GM12878 (cell line): ENCODE results near the gene MOBP. TPM values are rescaled to one million over a fixed set of nuclear protein-coding genes. Genes with fewer than 3 reads are reported as not detected.

Source experiments
- ATAC-seq: fragments of 200-7000 bp; cut with Tn5 transposase; 3 replicates; pipeline ENCODE4 v1.9.1; 2020; ENCODE audit warnings: mild to moderate bottlenecking, moderate library complexity
- BruUV-seq: library from RNA; stranded (reverse); fragments of 400-500 nt; replicated peaks from 2 replicates; lab custom pipeline; 2021; lab: Mats Ljungman, UMichigan
- CTCF ChIA-PET: fragments of 300-600 bp; sonication (Branson Sonifier 250); formaldehyde crosslinking; extraction: SDS; loops from one replicate; lab custom pipeline; 2021; ENCODE audit warnings: inconsistent platforms; lab: Yijun Ruan, JAX
- POLR2A ChIA-PET: fragments of 350-600 bp; formaldehyde crosslinking; extraction: SDS; loops from one replicate; lab custom pipeline; 2021; ENCODE audit warnings: inconsistent platforms; lab: Charles Lee
- RAD21 ChIA-PET: fragments of 300-600 bp; sonication (Branson Sonifier 250); formaldehyde crosslinking; loops from one replicate; lab custom pipeline; 2023; ENCODE audit warnings: antibody characterized with exemption; ENCODE audit not compliant: unreplicated experiment; lab: Charles Lee
- SMC1A ChIA-PET: fragments of 300-600 bp; sonication (Branson Sonifier 250); formaldehyde crosslinking; loops from one replicate; lab custom pipeline; 2023; ENCODE audit not compliant: unreplicated experiment, uncharacterized antibody; lab: Charles Lee
- DNase-seq: peaks from one replicate; pipeline ENCODE4 v3.0.0-alpha.2; 2011; ENCODE audit warnings: low read depth, low spot score
- FAIRE-seq: peaks from 3 replicates; lab custom pipeline; 2011; peaks lifted over from hg19 to GRCh38; lab: Jason Lieb, UNC
- H2AFZ ChIP-seq: 2 replicates; pipeline ENCODE4 v1.6.0; 2011; ENCODE audit warnings: low read depth, low read length, control low read depth; ENCODE audit not compliant: control insufficient read depth
- H3K27ac ChIP-seq: 2 replicates; pipeline ENCODE4 v1.5.1; 2011; ENCODE audit warnings: control low read depth; ENCODE audit not compliant: control insufficient read depth, insufficient read depth
- H3K27me3 ChIP-seq, 2 experiments: replicated peaks in 1 of 2; 2 replicates each; pipeline versions ENCODE4 v1.6.0 to v1.6.1; 2011; ENCODE audit warnings: low read length in 1 of 2; ENCODE audit not compliant: control insufficient read depth in 2 of 2, insufficient read depth in 2 of 2
- H3K36me3 ChIP-seq, 2 experiments: 2 replicates each; pipeline ENCODE4 v1.5.1; 2011; ENCODE audit warnings: low read length in 1 of 2; ENCODE audit not compliant: control insufficient read depth in 2 of 2, insufficient read depth in 2 of 2
- H3K4me1 ChIP-seq: 2 replicates; pipeline ENCODE4 v1.6.1; 2011; ENCODE audit warnings: mild to moderate bottlenecking, low read length, moderate library complexity, mixed read lengths; ENCODE audit not compliant: control insufficient read depth, insufficient read depth
- H3K4me2 ChIP-seq: 2 replicates; pipeline ENCODE4 v1.6.0; 2011; ENCODE audit warnings: control low read depth; ENCODE audit not compliant: control insufficient read depth, insufficient read depth
- H3K4me3 ChIP-seq: fragments of 200-600 bp; sonication (generic); 2 replicates; pipeline ENCODE4 v1.5.1; 2016
- H3K79me2 ChIP-seq: 2 replicates; pipeline ENCODE4 v1.6.0; 2011; ENCODE audit warnings: low read length; ENCODE audit not compliant: control insufficient read depth, insufficient read depth
- H3K9ac ChIP-seq: 2 replicates; pipeline ENCODE4 v1.8.0; 2011; ENCODE audit warnings: low read length, control low read depth, mixed read lengths; ENCODE audit not compliant: control insufficient read depth, insufficient read depth
- H3K9me3 ChIP-seq: replicated peaks from 3 replicates; pipeline ENCODE4 v1.5.1; 2011; ENCODE audit warnings: mild to moderate bottlenecking, low read length; ENCODE audit not compliant: control insufficient read depth, insufficient read depth
- H4K20me1 ChIP-seq: 2 replicates; pipeline ENCODE4 v1.6.0; 2011; ENCODE audit not compliant: control insufficient read depth, insufficient read depth
- BHLHE40 ChIP-seq, 2 experiments: fragments of 450-650 bp in 1 of 2; IDR thresholded peaks; 2 replicates each; pipeline ENCODE4 v1.6.1; 2011 to 2017; ENCODE audit warnings: low read depth in 2 of 2, borderline replicate concordance in 1 of 2, improper control_type of control experiment in 1 of 2, low read length in 1 of 2, mild to moderate bottlenecking in 1 of 2
- MXI1 ChIP-seq: fragments of 150-350 bp; IDR thresholded peaks from 2 replicates; pipeline ENCODE4 v1.6.1; 2011; ENCODE audit warnings: low read depth, mild to moderate bottlenecking, inconsistent platforms, low read length, improper control_type of control experiment
- RAD21 ChIP-seq: IDR thresholded peaks from 2 replicates; pipeline ENCODE4 v1.6.1; 2011; ENCODE audit warnings: mild to moderate bottlenecking, low read depth, low read length, moderate library complexity; ENCODE audit not compliant: insufficient read depth
- RBBP5 ChIP-seq: fragments of 200-600 bp; sonication (generic); conservative IDR thresholded peaks from 2 replicates; pipeline ENCODE4 v1.6.1; 2016
- WGBS: methylation state at CpG from one replicate; pipeline ENCODE4 v1.1.6; 2016; ENCODE audit warnings: low lambda C conversion rate; ENCODE audit not compliant: insufficient replicate concordance, insufficient coverage; ENCODE audit errors: missing lambda C conversion rate; 5-methylcytosine and 5-hydroxymethylcytosine counted together
- in situ Hi-C: fragments of 300-500 bp; cut with MboI; formaldehyde crosslinking; loops from 9 replicates; pipeline ENCODE4 v1.14.3; 2018; ENCODE audit warnings: mixed read lengths
- intact Hi-C: fragments of 100-400 bp; cut with micrococcal nuclease; formaldehyde crosslinking; loops from one replicate; pipeline ENCODE4 v1.14.2; 2022; ENCODE audit not compliant: unreplicated experiment
- polyA plus RNA-seq, 11 experiments: library from polyadenylated mRNA; depleted of rRNA in 4 of 11; unstranded in 6 of 11; stranded (reverse) in 5 of 11; fragments of >200 nt; fragmentation: Nextera tagmentation in 4 of 11; fragmentation: Illumina TruSeq in 1 of 11; extraction: Ambion mirVana in 4 of 11; extraction: Trizol in 1 of 11; gene quantifications; 1 replicate in 1 of 11; 2 replicates in 10 of 11; pipeline versions ENCODE4 v1.2.1 to v1.2.3, GENCODE V29; 2011 to 2016; ENCODE audit warnings: inconsistent platforms in 2 of 11, missing spikeins in 2 of 11, low read depth in 1 of 11
- total RNA-seq, 4 experiments: library from RNA; depleted of rRNA in 3 of 4; stranded (reverse); fragments of >200 nt in 3 of 4; fragmentation: Illumina TruSeq in 1 of 4; extraction: Trizol in 1 of 4; gene quantifications; 2 replicates each; pipeline versions ENCODE4 v1.2.1 to v1.2.3, GENCODE V29; 2013 to 2021
- TF ChIP-seq, protein P1 (sequence below), 3 experiments: IDR thresholded peaks in 2 of 3; conservative IDR thresholded peaks in 1 of 3; 2 replicates each; pipeline ENCODE4 v1.5.1; 2011; ENCODE audit warnings: low read depth in 3 of 3, low read length in 3 of 3, mild to moderate bottlenecking in 3 of 3, control low read depth in 2 of 3, moderate library complexity in 2 of 3, inconsistent platforms in 1 of 3, mixed read lengths in 1 of 3; ENCODE audit not compliant: control insufficient read depth in 2 of 3, insufficient read depth in 1 of 3; ENCODE audit errors: extremely low read depth in 1 of 3

MOBP gene
- total and polyA plus RNA-seq, 10 of the 15 experiments (the other 5 are each of a cell fraction or from before 2014, with no cell fraction given): 0.04 to 0.09 (median 0.08) TPM; not detected in 5

DNA sequence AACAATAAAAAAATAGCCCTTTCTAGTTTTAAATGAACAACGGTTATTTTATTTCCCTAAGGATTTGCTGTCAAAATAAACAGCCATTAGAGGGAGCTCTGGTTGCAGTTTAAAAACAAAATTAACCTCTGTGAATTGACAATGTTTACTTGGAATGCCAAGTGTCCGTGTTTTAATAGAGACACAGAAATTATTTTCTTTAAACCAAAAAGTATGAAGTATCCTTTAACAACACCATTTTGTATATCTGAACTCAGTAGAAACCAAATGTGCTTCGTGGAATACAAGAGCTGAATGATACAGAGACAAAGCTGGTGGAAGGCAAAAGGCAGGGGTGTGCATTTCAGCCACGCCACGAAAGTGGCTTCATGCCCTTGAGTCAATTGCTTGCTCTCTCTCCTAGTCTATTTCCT is 74.4 kb downstream of the MOBP start:
- no peak for FAIRE-seq
- H3K27ac ChIP-seq: no peak overlapping the region
- H3K9ac ChIP-seq: no peak overlapping the region
- TF ChIP-seq RAD21 (peak; percentile 21; the same call in 1 of the 2 replicates), RBBP5 (no peak)
- TF ChIP-seq, protein P1, sequence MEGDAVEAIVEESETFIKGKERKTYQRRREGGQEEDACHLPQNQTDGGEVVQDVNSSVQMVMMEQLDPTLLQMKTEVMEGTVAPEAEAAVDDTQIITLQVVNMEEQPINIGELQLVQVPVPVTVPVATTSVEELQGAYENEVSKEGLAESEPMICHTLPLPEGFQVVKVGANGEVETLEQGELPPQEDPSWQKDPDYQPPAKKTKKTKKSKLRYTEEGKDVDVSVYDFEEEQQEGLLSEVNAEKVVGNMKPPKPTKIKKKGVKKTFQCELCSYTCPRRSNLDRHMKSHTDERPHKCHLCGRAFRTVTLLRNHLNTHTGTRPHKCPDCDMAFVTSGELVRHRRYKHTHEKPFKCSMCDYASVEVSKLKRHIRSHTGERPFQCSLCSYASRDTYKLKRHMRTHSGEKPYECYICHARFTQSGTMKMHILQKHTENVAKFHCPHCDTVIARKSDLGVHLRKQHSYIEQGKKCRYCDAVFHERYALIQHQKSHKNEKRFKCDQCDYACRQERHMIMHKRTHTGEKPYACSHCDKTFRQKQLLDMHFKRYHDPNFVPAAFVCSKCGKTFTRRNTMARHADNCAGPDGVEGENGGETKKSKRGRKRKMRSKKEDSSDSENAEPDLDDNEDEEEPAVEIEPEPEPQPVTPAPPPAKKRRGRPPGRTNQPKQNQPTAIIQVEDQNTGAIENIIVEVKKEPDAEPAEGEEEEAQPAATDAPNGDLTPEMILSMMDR (IDR thresholded peaks at IDR 0.05 in 2 of 3, conservative IDR thresholded peaks at IDR 0.05 in 1 of 3; ENCODE audit: control insufficient read depth in 2 of 3, extremely low read depth in 1 of 3, insufficient read depth in 1 of 3, low read depth in 3 of 3, low read length in 3 of 3): peak in 2 of 3 experiments; percentile 28 to 30; a peak in 2 of 6 replicates
- H3K36me3 ChIP-seq: no peaks in the 10 kb centered on the region
- H3K4me3 ChIP-seq: no peak overlapping the region
- H3K9me3 ChIP-seq: no peaks in the 10 kb centered on the region; the same call in 1 of the 3 replicates
- H3K4me1 ChIP-seq: no peaks in the 10 kb centered on the region
- H3K27me3 ChIP-seq: no peaks in the 10 kb centered on the region
- POLR2A ChIA-PET: no interaction called here
- RAD21 ChIA-PET: no interaction called here
- in situ Hi-C loops: no loop called here
- intact Hi-C loops: no loop called here
- whole genome bisulfite sequencing: 18% methylated on average over 5 of the region's 5 CpGs
- CTCF ChIA-PET: interaction anchor here (0.7 to 1.7 kb wide), 3 partner anchors 9 to 449 kb away, joined by 3 to 4 read pairs (median 4); no protein-coding TSS in a partner anchor
- no peak for DNase-seq
- no peak overlapping the region for H3K4me2 ChIP-seq
- H3K79me2 ChIP-seq: no peaks in the 10 kb centered on the region
- SMC1A ChIA-PET: no interaction called here
- H4K20me1 ChIP-seq: no peaks in the 10 kb centered on the region
- H2AFZ ChIP-seq: no peak overlapping the region
- BruUV-seq: no TSS peak
- peak; percentile 37; the same call in 2 of the 3 replicates for ATAC-seq

DNA sequence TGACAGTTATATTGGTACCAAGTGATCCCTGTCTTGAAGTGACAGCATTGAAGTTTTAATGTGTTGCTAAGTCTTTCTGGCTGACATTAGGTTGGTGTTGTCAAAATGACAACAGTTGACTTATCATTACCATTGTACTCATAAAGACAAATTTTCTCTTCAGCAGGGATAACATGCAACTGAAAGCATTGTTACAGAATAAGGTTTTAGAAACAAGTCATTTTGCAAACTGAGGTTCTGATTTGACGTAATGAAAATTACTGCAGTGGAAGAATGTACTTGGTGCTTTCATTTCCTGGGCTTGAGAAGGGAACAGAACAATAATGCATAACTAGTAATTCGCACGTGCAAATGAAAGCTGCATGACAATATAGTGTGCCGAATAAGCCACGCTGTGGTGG is 75.1 kb downstream of the MOBP start:
- DNase-seq: no peak
- Histone ChIP-seq H3K9me3 (no peaks in the 10 kb centered on the region; the same call in 1 of the 3 replicates), H3K4me1 (no peaks in the 10 kb centered on the region), H4K20me1 (no peaks in the 10 kb centered on the region), H3K27me3 (no peaks in the 10 kb centered on the region), H3K4me3 (no peak overlapping the region), H3K36me3 (no peaks in the 10 kb centered on the region), H3K4me2 (no peak overlapping the region), H3K79me2 (no peaks in the 10 kb centered on the region), H3K27ac (no peak overlapping the region), H2AFZ (no peak overlapping the region), H3K9ac (no peak overlapping the region)
- no TSS peak for BruUV-seq
- ChIA-PET POLR2A (no interaction called here), CTCF (interaction anchor here (0.7 to 1.7 kb wide), 3 partner anchors 8 to 142 kb away, joined by 4 read pairs; no protein-coding TSS in a partner anchor), RAD21 (interaction anchor here (0.9 kb wide), 1 partner anchor 636 kb away, joined by 3 read pairs; no protein-coding TSS in a partner anchor), SMC1A (no interaction called here)
- WGBS: 23% methylated on average over 5 of the region's 5 CpGs
- no peak for FAIRE-seq
- intact Hi-C loops: no loop called here
- peak; percentile 80 for ATAC-seq
- TF ChIP-seq BHLHE40 (IDR thresholded peaks at IDR 0.05; ENCODE audit: borderline replicate concordance in 1 of 2, low read depth in 2 of 2, low read length in 1 of 2) (peak; percentile 59 to 64; a peak in 3 of 4 replicates), MXI1 (no peak)
- TF ChIP-seq, all 136 proteins: peak for 1
- in situ Hi-C loops: no loop called here
